CD14-positive monocyte (primary cell): ENCODE results near the gene BRF1. TPM values are rescaled to one million over a fixed set of nuclear protein-coding genes. Genes with fewer than 3 reads are reported as not detected.

Experiments used
- DNase-seq, 3 donors: peaks; one replicate each; pipeline ENCODE4 v3.0.0-alpha.2; 2011 to 2022
- H2AFZ ChIP-seq: 2 replicates; pipeline ENCODE4 v1.6.0; 2012; ENCODE audit warnings: mild to moderate bottlenecking, low read depth, low read length, inconsistent platforms; ENCODE audit not compliant: insufficient read depth, poor library complexity, severe bottlenecking
- H3K27ac ChIP-seq, 2 donors: 1 replicate in 1 of 2; 2 replicates in 1 of 2; pipeline ENCODE4 v1.5.1; 2012 to 2013; ENCODE audit warnings: low read length in 2 of 2, control low read depth in 1 of 2, inconsistent platforms in 1 of 2, low read depth in 1 of 2, mild to moderate bottlenecking in 1 of 2
- H3K27me3 ChIP-seq, 2 donors: one replicate each; pipeline versions ENCODE4 v1.6.0 to v1.6.1; 2011 to 2013; ENCODE audit warnings: low read length in 2 of 2; ENCODE audit not compliant: control insufficient read depth in 2 of 2, insufficient read depth in 2 of 2
- H3K36me3 ChIP-seq, 2 donors: replicated peaks in 1 of 2; 1 replicate in 1 of 2; 2 replicates in 1 of 2; pipeline versions ENCODE4 v1.5.1 to v1.6.1; 2012 to 2013; ENCODE audit warnings: low read length in 2 of 2, control low read depth in 1 of 2, inconsistent platforms in 1 of 2, mild to moderate bottlenecking in 1 of 2; ENCODE audit not compliant: insufficient read depth in 2 of 2, control insufficient read depth in 1 of 2
- H3K4me1 ChIP-seq, 2 donors: 1 replicate in 1 of 2; 2 replicates in 1 of 2; pipeline versions ENCODE4 v1.5.1 to v1.6.1; 2012 to 2013; ENCODE audit warnings: low read length in 2 of 2, control low read depth in 1 of 2, inconsistent platforms in 1 of 2, mild to moderate bottlenecking in 1 of 2, moderate library complexity in 1 of 2; ENCODE audit not compliant: insufficient read depth in 2 of 2, control insufficient read depth in 1 of 2
- H3K4me2 ChIP-seq: replicated peaks from 2 replicates; pipeline ENCODE3; 2012; ENCODE audit warnings: low read length, moderate library complexity, mild to moderate bottlenecking; ENCODE audit not compliant: poor library complexity, severe bottlenecking; ENCODE audit errors: extremely low read depth
- H3K4me3 ChIP-seq, 3 experiments: fragments of 200-600 bp in 1 of 3; sonication (generic) in 1 of 3; replicated peaks in 1 of 3; 1 replicate in 2 of 3; 2 replicates in 1 of 3; pipeline ENCODE4 v1.5.1; 2011 to 2013; ENCODE audit warnings: low read length in 3 of 3, mild to moderate bottlenecking in 3 of 3, control low read depth in 2 of 3, low read depth in 2 of 3, inconsistent platforms in 1 of 3, moderate library complexity in 1 of 3
- H3K79me2 ChIP-seq: 2 replicates; pipeline ENCODE4 v1.6.0; 2012; ENCODE audit warnings: mild to moderate bottlenecking, control low read depth, inconsistent platforms, low read length, moderate library complexity; ENCODE audit not compliant: insufficient read depth
- H3K9ac ChIP-seq: 2 replicates; pipeline ENCODE4 v1.6.0; 2017; ENCODE audit warnings: low read length, mild to moderate bottlenecking; ENCODE audit not compliant: insufficient read depth, poor library complexity, severe bottlenecking
- H3K9me3 ChIP-seq, 2 donors: replicated peaks in 1 of 2; 1 replicate in 1 of 2; 2 replicates in 1 of 2; pipeline versions ENCODE4 v1.5.1 to v1.6.1; 2012 to 2013; ENCODE audit warnings: low read length in 2 of 2, control low read depth in 1 of 2; ENCODE audit not compliant: control insufficient read depth in 1 of 2, insufficient read depth in 1 of 2
- H4K20me1 ChIP-seq: 2 replicates; pipeline ENCODE4 v1.6.0; 2012; ENCODE audit warnings: mild to moderate bottlenecking, low read length, control low read depth, moderate library complexity; ENCODE audit not compliant: insufficient read depth
- H3K27ac Mint-ChIP-seq, 7 donors: one replicate each; pipeline ENCODE4 v1.8.0; 2020; ENCODE audit warnings: mild to moderate bottlenecking in 7 of 7, mixed read lengths in 7 of 7, moderate library complexity in 6 of 7, inconsistent platforms in 2 of 7
- H3K27me3 Mint-ChIP-seq, 3 donors: one replicate each; pipeline ENCODE4 v1.8.0; 2021 to 2022; ENCODE audit warnings: low read depth in 3 of 3, mild to moderate bottlenecking in 3 of 3, mixed read lengths in 3 of 3, moderate library complexity in 3 of 3, inconsistent platforms in 1 of 3
- H3K36me3 Mint-ChIP-seq, 2 donors: one replicate each; pipeline ENCODE4 v1.8.0; 2020; ENCODE audit warnings: mixed read lengths in 2 of 2, inconsistent platforms in 1 of 2, mild to moderate bottlenecking in 1 of 2
- H3K4me1 Mint-ChIP-seq: one replicate; pipeline ENCODE4 v1.8.0; 2020; ENCODE audit warnings: mild to moderate bottlenecking, mixed read lengths
- H3K4me3 Mint-ChIP-seq, 2 donors: one replicate each; pipeline ENCODE4 v1.8.0; 2020; ENCODE audit warnings: mild to moderate bottlenecking in 2 of 2, mixed read lengths in 2 of 2, moderate library complexity in 1 of 2
- H3K9me3 Mint-ChIP-seq, 7 donors: one replicate each; pipeline ENCODE4 v1.8.0; 2020 to 2022; ENCODE audit warnings: mixed read lengths in 7 of 7, mild to moderate bottlenecking in 6 of 7, moderate library complexity in 6 of 7, inconsistent platforms in 2 of 7
- CTCF ChIP-seq: fragments of 200-600 bp; IDR thresholded peaks from one replicate; pipeline ENCODE4 v1.8.0; 2022; ENCODE audit warnings: antibody characterized with exemption, mild to moderate bottlenecking
- WGBS: methylation state at CpG from one replicate; pipeline ENCODE4 v1.1.5; 2013; ENCODE audit warnings: missing lambda C conversion rate; ENCODE audit not compliant: insufficient coverage; 5-methylcytosine and 5-hydroxymethylcytosine counted together
- intact Hi-C, 2 donors: fragments of 100-400 bp; cut with micrococcal nuclease; formaldehyde crosslinking; loops; one replicate each; pipeline versions ENCODE4 v1.15.0 to v1.15.1; 2023
- polyA plus RNA-seq, 3 donors: library from polyadenylated mRNA; depleted of rRNA in 1 of 3; unstranded in 2 of 3; stranded (reverse) in 1 of 3; fragments of 300-500 nt in 2 of 3; fragments of >200 nt in 1 of 3; fragmentation: Illumina TruSeq in 2 of 3; gene quantifications; 1 replicate in 2 of 3; 2 replicates in 1 of 3; pipeline ENCODE4 v1.2.3, GENCODE V29; 2012 to 2021

The BRF1 gene
- polyA plus RNA-seq, 3 donors: 2.3 to 20.5 (median 2.5) TPM

DNA sequence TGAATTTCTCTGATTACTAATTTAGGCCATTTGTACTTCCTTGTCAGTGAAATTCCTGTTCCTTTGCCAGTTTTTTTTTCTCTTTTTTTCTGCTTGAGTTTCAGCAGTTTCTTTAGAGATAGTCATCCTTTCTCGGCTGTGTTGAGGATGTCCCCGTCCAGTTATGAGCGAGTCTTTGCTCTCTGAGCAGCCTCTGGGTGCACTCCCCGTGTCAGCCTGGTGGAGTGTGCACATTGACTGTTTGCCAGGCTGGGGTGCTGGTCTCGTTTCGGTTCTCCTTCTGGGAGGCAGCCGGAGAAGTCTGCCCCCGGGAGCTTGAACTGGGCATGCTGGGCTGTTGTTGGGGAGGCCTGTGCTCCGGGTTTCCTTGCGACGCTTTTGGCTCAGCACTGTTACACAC lies 16.7 kb upstream of the BRF1 start:
- peaks cover 35 to 46% of the 10 kb centered on the region in 2 donors for H3K4me1 ChIP-seq
- H3K4me3 Mint-ChIP-seq: peak overlapping the region in 1 of 2 donors; percentile 60
- no peak overlapping the region for H2AFZ ChIP-seq
- peaks cover 36% of the 10 kb centered on the region for H4K20me1 ChIP-seq
- no peaks in the 10 kb centered on the region for H3K36me3 ChIP-seq
- peak overlapping the region in 5 of 7 donors; percentile 21 to 51 (median 37) for H3K27ac Mint-ChIP-seq
- H3K27me3 Mint-ChIP-seq: peaks cover 2 to 11% (median 4%) of the 10 kb centered on the region in 3 donors
- peak; percentile 18 for TF ChIP-seq CTCF
- peaks cover 0 to 2% (median 0%) of the 10 kb centered on the region in 7 donors for H3K9me3 Mint-ChIP-seq
- H3K4me1 Mint-ChIP-seq: peaks cover 36% of the 10 kb centered on the region
- intact Hi-C loops: no loop called here
- H3K9me3 ChIP-seq: no peaks in the 10 kb centered on the region
- H3K9ac ChIP-seq: no peak overlapping the region
- no peaks in the 10 kb centered on the region for H3K27me3 ChIP-seq
- no peak overlapping the region for H3K27ac ChIP-seq
- peaks cover 0 to 1% of the 10 kb centered on the region in 2 donors for H3K36me3 Mint-ChIP-seq
- peaks cover 45% of the 10 kb centered on the region for H3K79me2 ChIP-seq
- peak; percentile 39 to 47 (median 41) for DNase-seq
- H3K4me3 ChIP-seq: peak overlapping the region in 1 of 3 experiments; percentile 5
- 39% methylated on average over 11 of the region's 11 CpGs for WGBS
- H3K4me2 ChIP-seq: peak overlapping the region; percentile 19

DNA sequence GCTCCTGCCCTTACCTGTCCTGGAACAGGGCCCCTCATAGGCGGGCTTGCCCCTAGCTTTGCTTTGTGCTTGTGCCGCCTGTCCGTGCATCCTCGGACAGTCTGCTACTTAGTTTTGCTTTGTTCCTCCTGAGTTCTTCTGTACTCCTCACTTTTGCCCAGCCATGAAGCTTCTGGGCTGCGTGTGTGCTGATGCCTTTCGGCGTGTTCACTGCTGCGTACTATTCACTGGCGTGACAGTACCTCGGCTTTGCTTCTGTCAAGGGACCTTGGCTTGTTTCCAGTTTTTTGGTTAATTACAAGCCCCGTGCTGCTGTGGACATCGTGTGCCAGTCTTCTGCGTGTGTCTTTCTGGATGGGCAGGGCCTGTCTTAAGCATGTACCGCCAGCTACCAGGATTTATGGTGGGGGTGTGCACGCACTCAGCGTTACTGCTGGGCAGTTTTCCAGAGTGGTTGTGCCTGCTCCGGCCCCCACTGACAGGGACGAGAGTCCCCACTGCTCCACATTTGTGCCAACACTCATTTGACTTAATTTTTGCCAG lies 16.2 kb upstream of the BRF1 start:
- H3K27me3 Mint-ChIP-seq: peaks cover 3 to 11% (median 4%) of the 10 kb centered on the region in 3 donors
- H3K4me2 ChIP-seq: peak overlapping the region; percentile 19
- DNase-seq: no peak
- no peak overlapping the region for H3K9ac ChIP-seq
- TF ChIP-seq CTCF: no peak
- H3K9me3 ChIP-seq: no peaks in the 10 kb centered on the region
- H3K36me3 ChIP-seq: no peaks in the 10 kb centered on the region
- H3K79me2 ChIP-seq: peaks cover 44% of the 10 kb centered on the region
- H4K20me1 ChIP-seq: peaks cover 35% of the 10 kb centered on the region
- H3K4me3 ChIP-seq: peak overlapping the region in 1 of 3 experiments; percentile 5
- H3K36me3 Mint-ChIP-seq: no peaks in the 10 kb centered on the region
- H3K4me3 Mint-ChIP-seq: no peak overlapping the region
- intact Hi-C loops: no loop called here
- H3K27ac Mint-ChIP-seq: peak overlapping the region in 2 of 7 donors; percentile 31 to 37
- no peaks in the 10 kb centered on the region for H3K27me3 ChIP-seq
- H3K9me3 Mint-ChIP-seq: peaks cover 0 to 2% (median 0%) of the 10 kb centered on the region in 7 donors
- no peak overlapping the region for H2AFZ ChIP-seq
- peaks cover 36% of the 10 kb centered on the region for H3K4me1 Mint-ChIP-seq
- no peak overlapping the region for H3K27ac ChIP-seq
- 69% methylated on average over 16 of the region's 18 CpGs for WGBS
- peaks cover 35 to 46% of the 10 kb centered on the region in 2 donors for H3K4me1 ChIP-seq
